GM18505 (cell line): Measurements from ENCODE around the gene KIAA1328.
"Not testable (repeated sequence)": the region's sequence is repeated elsewhere in the genome, so short reads cannot be mapped to it uniquely, and the experiment has no call there.

Experiments used
- ATAC-seq: cut with Tn5 transposase; IDR thresholded peaks from one replicate; pipeline ENCODE4 v1.9.1; 2021; ENCODE audit not compliant: unreplicated experiment
- POLR2A ChIP-seq: IDR thresholded peaks from 4 replicates; pipeline ENCODE4 v1.6.1; 2011; ENCODE audit warnings: borderline replicate concordance; ENCODE audit not compliant: insufficient read depth, insufficient read length; ENCODE audit errors: extremely low read depth

Gene KIAA1328

DNA sequence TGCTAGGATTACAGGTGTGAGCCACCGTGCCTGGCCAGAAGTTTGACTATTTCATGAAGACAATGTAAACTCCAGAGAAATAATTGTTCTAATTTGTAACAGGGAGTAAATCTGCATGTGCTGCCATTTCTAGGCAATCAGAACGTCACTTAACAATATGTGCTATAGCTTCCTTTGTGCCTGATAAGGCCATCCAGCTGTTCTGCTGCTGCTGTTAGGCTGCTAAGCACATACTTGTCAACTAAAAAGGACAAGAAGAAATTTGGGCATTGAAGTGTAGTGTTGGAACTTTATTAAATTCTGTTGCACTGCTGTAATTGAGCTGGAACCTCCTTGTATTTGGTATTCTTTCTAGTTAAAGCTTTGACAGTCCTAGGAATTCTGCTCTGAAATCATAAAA is 57.1 kb downstream of the KIAA1328 start:
- no peak for TF ChIP-seq POLR2A
- no peak for ATAC-seq

DNA sequence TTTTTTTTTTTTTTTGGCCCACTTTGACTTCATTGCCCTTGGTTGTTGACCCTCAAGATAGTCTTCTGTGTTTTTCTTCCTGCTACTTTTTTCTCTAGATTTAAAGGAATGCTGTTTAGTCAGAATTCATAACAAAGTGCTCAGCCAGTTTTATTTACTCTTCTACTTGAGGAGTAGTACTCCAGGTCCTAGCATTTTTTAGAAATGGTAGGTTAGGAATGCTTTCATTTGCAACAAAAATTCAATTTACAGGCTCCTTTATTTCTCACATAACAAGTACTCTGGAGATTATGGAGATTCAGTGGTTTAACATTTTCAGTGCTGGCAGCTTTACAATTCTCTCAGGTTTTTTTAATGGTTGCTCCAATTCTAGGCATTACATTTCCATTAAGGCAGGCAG is 58.2 kb downstream of the KIAA1328 start:
- TF ChIP-seq POLR2A = no peak
- ATAC-seq = no peak

GRCh38 chr18:36887864-36888263 is 58.9 kb downstream of the KIAA1328 start:
- no peak for ATAC-seq
- TF ChIP-seq POLR2A = no peak

DNA sequence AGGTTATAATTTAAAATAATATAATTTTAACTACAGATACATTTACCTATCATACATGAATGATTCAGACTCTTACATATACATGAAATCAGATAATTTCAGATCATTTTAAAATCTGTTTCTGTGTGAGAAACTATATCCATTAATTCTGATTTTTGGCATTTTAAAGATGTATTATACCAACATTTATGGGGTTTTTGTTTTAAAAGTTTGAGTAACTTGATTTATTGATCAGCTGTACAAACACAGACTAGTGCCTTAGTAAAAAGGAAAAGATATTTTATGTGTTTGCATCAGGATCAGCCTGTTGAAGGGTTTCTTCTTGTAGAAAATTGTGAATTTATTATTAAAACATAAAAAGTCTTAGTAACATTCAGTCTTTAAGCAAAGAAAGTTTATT is 59.9 kb downstream of the KIAA1328 start:
- ATAC-seq = no peak
- no peak for TF ChIP-seq POLR2A

DNA sequence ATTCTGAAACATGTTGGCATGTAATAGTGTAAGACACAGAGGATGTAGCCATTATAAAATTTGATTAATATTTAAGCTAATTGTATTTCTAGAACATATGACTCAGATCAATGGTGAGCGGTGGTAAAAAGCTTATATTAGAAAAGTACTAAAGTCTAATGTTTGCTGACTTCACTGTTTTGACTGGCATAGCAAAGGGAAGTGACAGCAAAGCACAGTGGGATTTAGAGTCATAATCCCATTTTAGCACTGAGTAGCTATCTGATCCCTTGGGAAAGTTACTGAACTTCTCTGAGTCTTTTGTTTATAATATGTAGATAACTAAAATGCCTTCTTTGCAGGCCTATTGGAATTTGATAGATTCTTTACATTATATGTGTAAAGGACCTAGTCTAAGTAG is 60.4 kb downstream of the KIAA1328 start:
- TF ChIP-seq POLR2A = no peak
- ATAC-seq = no peak

GRCh38 chr18:36889742-36890141 is 60.8 kb downstream of the KIAA1328 start:
- no peak for ATAC-seq
- TF ChIP-seq POLR2A = no peak

DNA sequence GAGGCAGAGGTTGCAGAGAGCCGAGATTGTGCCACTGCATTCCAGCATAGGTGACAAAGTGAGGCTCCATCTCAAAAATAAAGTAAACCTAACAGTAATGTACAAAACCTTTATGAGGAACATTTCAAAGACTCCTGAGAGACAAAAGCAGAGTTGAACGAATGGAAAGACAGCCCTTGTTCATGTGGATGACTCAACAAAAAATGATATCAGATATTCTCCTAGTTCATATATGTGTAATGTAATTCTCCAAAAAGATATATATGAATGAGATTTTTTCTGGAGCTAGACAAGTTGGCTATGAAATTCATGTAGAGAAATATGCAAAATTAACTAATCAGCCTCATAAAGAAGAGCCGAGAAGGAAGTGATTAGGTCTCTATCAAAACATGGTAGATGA is 61.7 kb downstream of the KIAA1328 start:
- no peak for ATAC-seq

DNA sequence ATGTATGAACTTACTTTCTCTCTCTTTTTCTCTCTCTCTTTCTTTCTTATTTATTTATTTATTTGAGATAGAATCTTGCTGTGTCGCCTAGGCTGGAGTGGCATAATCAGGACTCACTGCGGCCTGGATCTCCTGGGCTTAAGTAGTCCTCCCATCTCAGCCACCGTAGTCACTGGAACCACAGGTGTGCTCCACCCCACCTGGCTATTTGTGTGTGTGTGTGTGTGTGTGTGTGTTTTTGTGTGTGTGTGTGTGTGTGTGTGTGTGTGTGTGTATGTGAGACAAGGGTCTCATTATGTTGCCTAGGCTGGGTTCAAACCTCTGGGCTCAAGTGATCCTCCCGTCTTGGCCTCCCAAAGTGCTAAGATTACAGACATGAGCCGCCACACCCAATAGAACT is 64.3 kb downstream of the KIAA1328 start:
- no peak for TF ChIP-seq POLR2A
- ATAC-seq = no peak

More for the DNA sequence above, 61.7 kb downstream of the KIAA1328 start:
- TF ChIP-seq POLR2A = no peak

DNA sequence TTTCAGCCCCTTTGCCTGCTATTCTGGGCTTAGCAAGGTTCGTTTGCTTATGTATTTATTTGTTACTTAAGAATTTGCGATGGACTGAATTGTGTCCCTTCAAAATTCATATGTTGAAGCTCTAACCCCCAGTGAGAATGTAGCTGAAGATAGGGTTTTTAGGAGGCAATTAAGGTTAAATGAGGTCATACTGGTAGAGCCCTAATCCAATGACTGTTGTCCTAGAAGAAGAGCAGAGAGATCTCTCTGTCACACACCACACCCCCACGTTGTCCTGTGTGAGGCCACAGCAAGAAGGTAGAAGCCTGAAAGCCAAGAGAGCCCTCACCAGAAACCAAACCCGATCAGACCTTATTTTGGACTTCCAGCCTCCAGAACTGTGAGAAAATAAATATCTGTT is 66.7 kb downstream of the KIAA1328 start:
- no peak for ATAC-seq
- TF ChIP-seq POLR2A = no peak

- no peak for TF ChIP-seq POLR2A
- ATAC-seq = no peak
These were observed 68.3 kb downstream of the KIAA1328 start for GRCh38 chr18:36897253-36897652.

GRCh38 chr18:36899289-36899688 is 70.4 kb downstream of the KIAA1328 start:
- no peak for ATAC-seq
- TF ChIP-seq POLR2A = no peak

DNA sequence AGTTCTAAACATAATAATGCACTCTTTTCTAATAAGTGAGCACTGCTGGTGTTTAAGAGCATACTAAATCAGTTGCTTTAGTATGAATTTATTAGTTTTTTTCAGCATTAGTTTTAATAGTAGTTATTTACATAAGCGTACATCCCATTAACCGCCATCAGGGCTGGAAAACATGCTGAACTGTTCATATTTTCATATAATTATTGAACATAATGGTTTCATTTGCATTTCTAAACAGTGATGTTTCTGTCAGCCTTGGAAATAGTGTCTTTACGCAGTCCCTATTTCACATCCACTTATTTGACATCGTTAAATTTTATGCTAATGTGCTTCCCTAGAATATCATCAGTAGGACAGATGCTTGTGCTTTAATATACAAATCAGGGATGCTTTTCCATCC is 71.5 kb downstream of the KIAA1328 start:
- TF ChIP-seq POLR2A = no peak
- no peak for ATAC-seq

DNA sequence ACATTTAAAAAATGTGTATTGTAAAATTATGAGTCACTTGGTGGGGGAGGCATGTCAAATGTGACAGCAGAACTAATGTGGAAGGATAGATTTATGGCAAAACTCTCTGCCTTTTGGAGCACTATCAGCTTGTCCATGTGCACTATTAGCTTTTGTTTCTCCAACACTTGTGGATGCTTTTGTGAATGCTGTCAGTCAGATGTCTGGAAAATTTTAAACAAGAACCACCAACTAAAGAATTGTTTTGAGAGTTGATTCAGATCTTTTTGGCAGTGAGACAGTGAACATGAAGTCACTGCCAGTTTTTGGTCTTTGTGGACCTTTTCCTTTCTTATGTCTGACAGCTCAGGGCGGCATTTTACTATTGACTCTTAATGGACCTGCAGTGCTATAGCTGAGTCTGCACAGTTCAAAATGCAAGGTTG is 72.4 kb downstream of the KIAA1328 start:
- ATAC-seq = no peak
- TF ChIP-seq POLR2A = no peak

GRCh38 chr18:36903215-36903928 is 74.4 kb downstream of the KIAA1328 start:
- ATAC-seq = no peak
- no peak for TF ChIP-seq POLR2A

DNA sequence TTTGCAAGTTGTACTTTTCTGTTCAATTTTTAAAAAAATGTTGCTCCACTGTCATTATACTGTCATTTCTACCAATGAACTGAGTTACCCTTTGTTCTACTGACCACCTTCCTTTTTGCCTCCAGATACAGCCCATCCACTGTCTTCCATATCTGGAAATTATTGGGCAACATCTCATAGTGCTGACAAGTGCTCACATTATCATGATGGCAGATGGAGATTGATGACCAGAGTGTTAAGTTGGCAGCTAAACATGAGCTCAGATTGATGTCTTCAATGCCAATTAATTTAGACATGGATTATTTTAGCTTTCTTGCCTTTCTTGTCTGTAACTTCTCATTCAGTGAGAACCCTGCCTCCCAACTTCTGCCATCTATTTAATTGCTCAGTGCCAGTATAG is 76.6 kb downstream of the KIAA1328 start:
- TF ChIP-seq POLR2A = no peak
- ATAC-seq = no peak

- not testable (repeated sequence) for ATAC-seq
These were observed 80.4 kb downstream of the KIAA1328 start for GRCh38 chr18:36909282-36909681.
